ENCODE results near the gene SPATA12.

SPATA12 gene

GRCh38 chr3:57060089-57060821 is at the start of gene SPATA12:
Gene SPATA12, plus strand, starts transcription at chr3:57060664. Its CDS starts 13,031 bp downstream, at chr3:57073695.
- no peak for TF ChIP-seq CTCF (IDR thresholded peaks at IDR 0.05; ENCODE audit: low read depth, low read length, missing control alignments)
- DNase-seq (ENCODE audit: low read depth) = no peak
- H3K4me3 ChIP-seq (ENCODE audit: low read depth, low read length) = no peak within 1 kb of the TSS

- no peak for TF ChIP-seq CTCF (IDR thresholded peaks at IDR 0.05; ENCODE audit: low read depth, low read length, missing control alignments)
- no peak for DNase-seq (ENCODE audit: low read depth)
- no peak overlapping the region for H3K4me3 ChIP-seq (ENCODE audit: low read depth, low read length)
These were observed 49.4 kb upstream of the SPATA12 start for GRCh38 chr3:57011022-57011421.

- no peak for TF ChIP-seq CTCF (IDR thresholded peaks at IDR 0.05; ENCODE audit: low read depth, low read length, missing control alignments)
- no peak overlapping the region for H3K4me3 ChIP-seq (ENCODE audit: low read depth, low read length)
- DNase-seq (ENCODE audit: low read depth) = no peak
These were observed 47.6 kb upstream of the SPATA12 start for GRCh38 chr3:57012847-57013246.

GRCh38 chr3:57015350-57015729 is 45.1 kb upstream of the SPATA12 start:
- TF ChIP-seq CTCF (IDR thresholded peaks at IDR 0.05; ENCODE audit: low read depth, low read length, missing control alignments) = no peak
- DNase-seq (ENCODE audit: low read depth) = no peak
- no peak overlapping the region for H3K4me3 ChIP-seq (ENCODE audit: low read depth, low read length)

GRCh38 chr3:57015912-57016311 is 44.6 kb upstream of the SPATA12 start:
- no peak for TF ChIP-seq CTCF (IDR thresholded peaks at IDR 0.05; ENCODE audit: low read depth, low read length, missing control alignments)
- DNase-seq (ENCODE audit: low read depth) = no peak
- H3K4me3 ChIP-seq (ENCODE audit: low read depth, low read length) = no peak overlapping the region

GRCh38 chr3:57017459-57017845 is 43.0 kb upstream of the SPATA12 start:
- no peak for TF ChIP-seq CTCF (IDR thresholded peaks at IDR 0.05; ENCODE audit: low read depth, low read length, missing control alignments)
- H3K4me3 ChIP-seq (ENCODE audit: low read depth, low read length) = no peak overlapping the region
- no peak for DNase-seq (ENCODE audit: low read depth)

GRCh38 chr3:57018246-57018645 is 42.2 kb upstream of the SPATA12 start:
- TF ChIP-seq CTCF (IDR thresholded peaks at IDR 0.05; ENCODE audit: low read depth, low read length, missing control alignments) = no peak
- no peak for DNase-seq (ENCODE audit: low read depth)
- no peak overlapping the region for H3K4me3 ChIP-seq (ENCODE audit: low read depth, low read length)
